RKO (cell line): ENCODE results near the gene CFH.
"Not testable (repeated sequence)": the region's sequence is repeated elsewhere in the genome, so short reads cannot be mapped to it uniquely, and the experiment has no call there.

ENCODE experiments used
- DNase-seq: peaks from one replicate; pipeline ENCODE4 v3.0.0-alpha.2; 2016; ENCODE audit warnings: low spot score

The CFH gene

GRCh38 chr1:196769823-196770222 lies 118.0 kb downstream of the CFH start:
- DNase-seq = not testable (repeated sequence)

GRCh38 chr1:196773713-196774112 lies 121.9 kb downstream of the CFH start:
- no peak for DNase-seq

- DNase-seq = no peak
Measured at GRCh38 chr1:196774175-196774574, 122.3 kb downstream of the CFH start.

GRCh38 chr1:196774603-196775002 lies 122.8 kb downstream of the CFH start, which contains the start of gene CFHR3:
Gene CFHR3 (plus strand): TSS chr1:196774840. CDS start chr1:196774887, 47 bp downstream.
- no peak for DNase-seq

GRCh38 chr1:196777603-196778002 lies 125.8 kb downstream of the CFH start:
- no peak for DNase-seq

GRCh38 chr1:196779093-196779492 lies 127.2 kb downstream of the CFH start:
- DNase-seq = no peak

- not testable (repeated sequence) for DNase-seq
Measured at GRCh38 chr1:196791252-196791651, 139.4 kb downstream of the CFH start.

- not testable (repeated sequence) for DNase-seq
Measured at GRCh38 chr1:196794103-196794502, 142.3 kb downstream of the CFH start.
